ENCODE measurements around the gene DNAH7.
A peak's percentile ranks its signal among the peaks of the same experiment; 100 is the strongest.

The DNAH7 gene

DNA sequence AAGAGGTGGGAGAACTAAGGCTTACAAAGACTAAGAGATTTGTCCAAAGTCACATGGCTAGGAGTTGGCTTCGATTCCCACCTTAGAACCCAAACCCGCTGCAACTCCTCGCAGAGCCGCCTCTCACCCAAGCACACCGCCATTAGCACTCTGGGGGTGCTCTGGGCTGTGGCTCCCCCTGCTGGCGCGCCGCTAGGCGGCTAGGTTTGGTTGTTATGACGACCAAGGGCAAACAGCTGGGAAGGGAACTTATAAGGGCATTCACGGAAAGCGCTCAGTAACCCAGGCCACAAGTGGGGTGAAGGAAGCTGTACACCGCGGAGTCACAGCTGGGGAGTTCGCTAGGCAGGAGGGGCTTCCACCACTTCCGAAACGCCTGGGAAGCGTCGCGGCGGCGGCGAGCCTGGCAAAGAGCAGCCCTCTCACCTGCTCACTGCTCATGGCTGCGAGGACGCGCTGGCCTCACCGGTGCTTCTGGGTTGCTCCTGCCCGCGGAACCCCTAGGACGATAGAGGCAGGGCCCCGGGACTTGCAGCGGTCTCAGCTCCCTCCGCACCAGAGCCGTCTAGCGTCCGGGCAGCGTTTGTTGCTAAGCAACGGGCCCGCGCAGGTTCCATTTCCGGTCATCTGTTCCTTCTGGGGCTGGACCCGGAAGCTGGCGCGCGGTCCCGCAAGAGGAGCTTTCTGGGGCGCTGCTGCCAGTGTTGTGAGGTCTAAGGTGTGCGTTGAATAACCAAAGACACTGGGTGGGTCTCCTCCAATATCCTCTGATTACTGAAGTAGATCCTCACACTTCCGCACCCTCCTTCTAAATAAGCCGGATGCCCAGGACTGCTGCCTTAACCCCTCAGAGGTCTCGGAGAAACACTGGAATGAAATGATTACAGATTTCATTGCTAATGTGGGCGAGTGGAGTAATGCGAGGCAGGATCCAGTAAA lies at the start of gene DNAH7:
TSS of gene DNAH7 (minus strand) at position 567 of the 939 bp plus-strand sequence. CDS start at position 441, 126 bp downstream.
- in situ Hi-C loops (cut with MboI; ENCODE audit: low sequenced_read_pairs, unreplicated experiment): loop anchor here (10.0 kb wide), 1 partner anchor 394 kb away; no protein-coding TSS in a partner anchor
- peak; percentile 91 for DNase-seq (ENCODE audit: low spot score)
- TF ChIP-seq, protein P1, sequence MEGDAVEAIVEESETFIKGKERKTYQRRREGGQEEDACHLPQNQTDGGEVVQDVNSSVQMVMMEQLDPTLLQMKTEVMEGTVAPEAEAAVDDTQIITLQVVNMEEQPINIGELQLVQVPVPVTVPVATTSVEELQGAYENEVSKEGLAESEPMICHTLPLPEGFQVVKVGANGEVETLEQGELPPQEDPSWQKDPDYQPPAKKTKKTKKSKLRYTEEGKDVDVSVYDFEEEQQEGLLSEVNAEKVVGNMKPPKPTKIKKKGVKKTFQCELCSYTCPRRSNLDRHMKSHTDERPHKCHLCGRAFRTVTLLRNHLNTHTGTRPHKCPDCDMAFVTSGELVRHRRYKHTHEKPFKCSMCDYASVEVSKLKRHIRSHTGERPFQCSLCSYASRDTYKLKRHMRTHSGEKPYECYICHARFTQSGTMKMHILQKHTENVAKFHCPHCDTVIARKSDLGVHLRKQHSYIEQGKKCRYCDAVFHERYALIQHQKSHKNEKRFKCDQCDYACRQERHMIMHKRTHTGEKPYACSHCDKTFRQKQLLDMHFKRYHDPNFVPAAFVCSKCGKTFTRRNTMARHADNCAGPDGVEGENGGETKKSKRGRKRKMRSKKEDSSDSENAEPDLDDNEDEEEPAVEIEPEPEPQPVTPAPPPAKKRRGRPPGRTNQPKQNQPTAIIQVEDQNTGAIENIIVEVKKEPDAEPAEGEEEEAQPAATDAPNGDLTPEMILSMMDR (IDR thresholded peaks at IDR 0.05; ENCODE audit: borderline replicate concordance, control extremely low read depth, extremely low read depth, insufficient read depth, missing control alignments): peak; percentile 96

DNA sequence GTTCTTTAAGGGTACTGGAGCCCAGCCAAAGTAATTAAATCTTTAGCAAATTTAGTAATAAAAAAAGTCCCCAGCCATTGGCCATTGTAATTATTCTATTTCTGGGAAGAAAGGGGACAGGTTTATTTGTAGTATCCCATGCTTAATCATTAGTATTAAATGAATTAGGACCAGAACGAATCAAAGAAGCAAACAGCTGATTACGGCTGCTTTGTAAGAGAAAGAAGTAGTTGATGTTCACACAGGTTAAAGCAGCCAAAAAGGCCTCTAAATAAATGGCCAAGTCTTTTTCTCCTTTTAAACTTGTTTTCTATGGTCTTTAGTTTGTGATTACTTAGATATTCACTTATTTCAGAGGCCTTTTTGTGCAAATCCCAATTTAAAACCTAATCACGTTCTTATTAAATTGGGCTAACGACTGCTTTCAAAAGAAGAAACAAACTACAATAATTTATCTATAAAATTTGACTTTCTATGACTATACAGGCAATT lies 48.6 kb upstream of the DNAH7 start:
- DNase-seq (ENCODE audit: low spot score): no peak
- in situ Hi-C loops (cut with MboI; ENCODE audit: low sequenced_read_pairs, unreplicated experiment): no loop called here
- TF ChIP-seq, protein P1 (IDR thresholded peaks at IDR 0.05; ENCODE audit: borderline replicate concordance, control extremely low read depth, extremely low read depth, insufficient read depth, missing control alignments): no peak

DNA sequence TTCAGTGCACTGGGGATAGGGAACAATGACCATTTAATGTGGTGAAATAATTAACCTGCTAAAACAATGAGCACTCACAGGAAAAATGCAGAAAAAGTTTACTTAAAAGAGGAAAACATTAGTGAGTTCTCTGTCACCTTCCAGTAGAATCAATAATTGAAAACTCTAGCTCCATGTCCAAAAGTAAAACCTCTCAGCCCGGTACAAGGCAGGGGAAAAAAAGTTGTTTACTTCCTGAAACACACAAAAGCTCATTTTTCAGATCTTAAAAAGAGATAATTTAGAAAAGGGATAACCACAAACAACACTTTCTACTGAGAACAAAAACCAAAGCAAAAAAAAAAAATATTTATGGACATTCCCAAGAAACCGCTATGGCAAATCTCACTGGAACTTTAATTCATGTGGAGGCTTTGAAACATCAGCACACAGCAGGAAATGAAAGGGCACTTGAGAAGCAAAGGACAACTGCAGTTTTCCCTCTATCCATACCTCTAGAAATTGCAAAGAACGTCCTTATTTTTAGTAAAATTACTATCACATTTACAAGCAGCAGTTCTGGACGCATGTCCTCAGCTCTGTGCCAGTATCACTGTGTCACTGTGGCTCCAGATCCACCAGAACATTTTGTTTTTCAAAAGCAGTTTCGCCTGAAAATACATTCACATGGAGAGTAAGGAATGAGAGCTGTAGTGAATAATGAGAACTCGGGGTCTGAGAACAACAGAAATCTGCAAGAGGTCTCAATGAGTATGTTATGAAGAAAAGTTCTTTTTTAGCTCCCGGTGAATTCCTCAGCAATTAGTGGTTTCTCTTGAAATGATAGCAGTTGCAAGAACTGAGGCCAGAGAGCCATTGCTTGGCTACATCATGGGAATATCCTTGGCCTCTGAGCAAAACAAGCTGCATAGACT lies 44.7 kb upstream of the DNAH7 start:
- in situ Hi-C loops (cut with MboI; ENCODE audit: low sequenced_read_pairs, unreplicated experiment): no loop called here
- TF ChIP-seq, protein P1 (IDR thresholded peaks at IDR 0.05; ENCODE audit: borderline replicate concordance, control extremely low read depth, extremely low read depth, insufficient read depth, missing control alignments): no peak
- no peak for DNase-seq (ENCODE audit: low spot score)

DNA sequence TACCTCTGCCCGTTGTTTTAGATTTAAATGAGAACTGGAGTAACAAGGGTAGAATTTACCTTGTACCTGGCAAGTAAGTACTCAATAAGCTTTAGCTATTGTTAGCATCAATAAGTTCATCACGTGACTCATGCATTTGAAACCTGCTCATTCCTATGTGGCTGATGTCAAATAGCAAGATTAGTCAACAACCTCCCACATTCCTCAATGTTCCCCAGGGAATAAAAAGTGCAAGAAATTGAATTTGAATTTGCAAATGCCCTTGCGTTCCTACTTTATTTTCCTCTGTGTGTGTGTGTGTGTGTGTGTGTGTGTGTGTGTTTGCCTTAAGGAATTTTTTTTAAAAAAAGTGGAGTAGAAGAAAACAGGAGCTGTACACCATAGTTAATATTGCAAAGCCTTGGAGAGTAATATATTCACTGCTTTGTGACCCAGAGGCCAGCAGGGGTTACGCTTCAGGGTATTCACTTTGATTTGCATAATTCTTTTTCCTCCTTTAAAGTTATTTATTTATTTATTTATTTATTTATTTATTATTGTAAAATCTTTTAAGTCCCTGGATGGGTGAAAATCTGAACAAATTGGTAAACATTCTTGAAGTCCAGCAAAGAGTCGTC lies 43.9 kb upstream of the DNAH7 start:
- TF ChIP-seq, protein P1 (IDR thresholded peaks at IDR 0.05; ENCODE audit: borderline replicate concordance, control extremely low read depth, extremely low read depth, insufficient read depth, missing control alignments): no peak
- in situ Hi-C loops (cut with MboI; ENCODE audit: low sequenced_read_pairs, unreplicated experiment): no loop called here
- no peak for DNase-seq (ENCODE audit: low spot score)

DNA sequence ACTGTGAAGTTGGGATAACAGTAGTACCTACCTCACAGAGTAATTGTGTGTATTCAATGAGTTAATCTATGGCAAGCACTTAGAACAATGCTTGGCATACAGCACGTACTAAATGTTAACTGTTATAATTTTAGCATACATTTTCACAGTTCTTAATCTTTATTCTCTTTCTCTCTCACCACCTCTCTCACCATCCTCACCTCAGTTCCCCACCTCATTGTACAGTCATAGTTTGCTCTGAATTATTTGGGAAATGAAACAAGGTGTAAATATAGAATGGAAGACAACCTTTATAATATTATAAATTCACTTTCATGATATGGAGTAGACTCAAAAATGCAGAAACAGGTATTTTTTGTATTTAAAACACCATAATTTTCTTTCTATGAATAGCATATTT lies 40.0 kb upstream of the DNAH7 start:
- TF ChIP-seq, protein P1 (IDR thresholded peaks at IDR 0.05; ENCODE audit: borderline replicate concordance, control extremely low read depth, extremely low read depth, insufficient read depth, missing control alignments): no peak

DNA sequence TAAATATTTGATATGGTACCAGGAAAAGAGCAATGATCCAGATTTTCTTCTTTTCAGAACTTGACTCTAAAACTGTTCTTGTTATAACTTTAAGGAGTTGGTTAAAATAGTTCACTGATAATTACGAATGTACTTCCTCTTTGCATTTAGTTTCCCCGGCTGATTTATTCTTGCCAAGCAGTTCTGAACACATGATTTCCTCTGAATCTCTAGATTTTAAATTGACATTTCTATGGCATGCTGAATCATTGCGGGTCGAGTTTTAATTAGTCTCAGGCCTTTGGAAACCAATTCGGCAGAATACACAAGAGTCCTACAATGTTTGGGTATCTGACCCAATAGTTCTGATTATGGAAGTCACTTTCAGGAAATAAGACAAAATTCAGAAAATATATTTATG lies 37.3 kb upstream of the DNAH7 start:
- no peak for DNase-seq (ENCODE audit: low spot score)
- TF ChIP-seq, protein P1 (IDR thresholded peaks at IDR 0.05; ENCODE audit: borderline replicate concordance, control extremely low read depth, extremely low read depth, insufficient read depth, missing control alignments): no peak
- in situ Hi-C loops (cut with MboI; ENCODE audit: low sequenced_read_pairs, unreplicated experiment): no loop called here

More for the DNA sequence above, 40.0 kb upstream of the DNAH7 start:
- in situ Hi-C loops (cut with MboI; ENCODE audit: low sequenced_read_pairs, unreplicated experiment): no loop called here
- no peak for DNase-seq (ENCODE audit: low spot score)
